SH-SY5Y (cell line): Measurements from ENCODE around the gene RSRC1.

Experiments
- GATA2 ChIP-seq: IDR thresholded peaks from 2 replicates; pipeline ENCODE4 v1.6.1; 2011; ENCODE audit warnings: mild to moderate bottlenecking, low read depth, low read length
- GATA3 ChIP-seq: IDR thresholded peaks from 2 replicates; pipeline ENCODE4 v1.6.1; 2011; ENCODE audit warnings: low read depth, mild to moderate bottlenecking, low read length, moderate library complexity

DNA sequence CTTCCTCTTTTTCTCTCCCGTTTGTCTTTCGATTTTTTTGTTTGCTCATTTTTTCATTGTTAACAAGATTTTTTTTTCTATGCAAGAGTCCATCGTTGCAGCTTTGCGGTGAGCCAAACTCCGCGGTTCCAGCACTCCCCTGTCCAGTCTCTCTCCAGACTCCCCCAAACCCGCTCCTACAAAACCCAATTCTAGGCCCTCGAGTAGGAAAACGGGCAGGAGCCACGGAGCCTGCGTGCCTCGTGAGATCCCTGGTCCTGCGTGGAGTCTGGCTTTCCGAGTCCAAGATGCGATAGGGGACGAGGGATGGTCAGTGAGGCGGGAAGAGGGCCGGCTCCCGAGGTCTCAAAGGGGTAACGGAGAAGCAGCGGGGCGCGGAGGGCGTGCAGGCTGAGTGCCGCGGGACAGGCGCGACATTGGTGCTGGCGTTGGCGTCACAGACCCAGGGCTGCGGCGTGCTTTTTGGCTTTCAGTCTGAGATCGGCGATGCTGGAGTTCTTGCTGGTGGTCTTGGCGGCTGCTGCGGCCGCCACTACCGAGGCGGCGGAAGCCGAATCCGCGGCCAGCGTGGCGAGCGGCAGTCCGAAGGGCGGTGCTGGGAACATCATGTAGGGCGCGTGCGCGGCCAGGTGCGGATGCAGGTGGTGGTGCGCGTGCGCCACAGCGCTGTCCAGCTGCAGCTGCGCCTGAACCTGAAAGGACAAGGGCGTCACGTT is 12.1 kb upstream of the RSRC1 start:
- TF ChIP-seq GATA2, result no peak
- TF ChIP-seq GATA3, result no peak
